NCI-H1694 treated with DMSO at 0.1 percent for 48 hours (cell line): Measurements from ENCODE around the gene TMEM255B.

ENCODE experiments used
- DNase-seq: peaks from one replicate; lab custom pipeline; 2025; lab: John Stamatoyannopoulos, UW

TMEM255B gene

DNA sequence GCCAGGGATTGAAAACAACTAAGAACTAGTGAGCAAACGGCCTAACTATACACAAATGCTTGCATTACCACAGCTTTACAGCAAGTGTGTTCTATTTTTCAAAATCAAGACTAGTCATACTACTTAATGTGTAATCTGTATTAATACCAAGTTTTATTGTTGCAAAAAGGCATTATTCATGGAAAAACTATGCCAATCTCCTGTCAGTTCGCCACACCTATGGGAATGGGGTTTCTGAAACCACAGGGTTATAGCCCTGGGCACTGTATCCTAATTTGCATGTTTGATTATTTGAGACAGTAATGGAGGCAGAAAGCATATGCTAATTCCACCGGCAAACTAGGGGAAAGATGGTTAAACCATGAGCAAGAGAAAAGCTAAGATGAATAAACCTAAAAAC is 90.5 kb downstream of the TMEM255B start:
- DNase-seq, result no peak

DNA sequence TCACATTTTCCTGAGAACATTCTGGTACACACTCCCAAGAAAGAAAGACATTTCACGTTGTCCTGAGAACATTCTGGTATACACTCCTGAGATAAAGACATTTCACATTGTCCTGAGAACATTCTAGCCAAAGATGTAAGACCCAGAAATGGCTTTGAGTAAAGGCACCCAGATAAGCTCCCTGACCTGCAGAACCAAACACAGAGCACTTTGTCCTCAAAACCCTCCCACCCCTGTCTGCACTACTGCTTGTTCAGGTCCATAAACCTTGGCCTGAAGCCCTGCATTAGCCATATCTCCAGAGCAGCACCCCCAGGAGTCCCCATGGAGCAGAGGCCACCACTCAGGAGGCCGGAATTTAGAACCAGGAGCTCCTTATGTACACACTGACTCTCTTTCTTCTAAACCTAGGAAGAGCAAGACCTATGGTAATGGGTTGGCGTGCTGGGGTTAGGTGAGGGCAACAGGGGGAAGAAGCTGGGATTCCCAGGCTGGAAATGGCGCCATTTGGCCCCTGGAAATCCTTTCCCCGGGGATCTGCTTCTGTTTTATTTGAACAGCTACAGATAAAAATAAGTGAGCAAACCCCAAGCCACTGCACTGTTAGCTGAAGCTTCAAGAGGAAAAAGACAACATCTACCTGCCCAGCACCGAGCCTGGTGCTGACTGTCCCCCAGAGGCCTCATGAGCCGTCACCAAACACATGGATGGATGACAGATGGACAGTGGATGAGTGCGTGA is 91.1 kb downstream of the TMEM255B start:
- DNase-seq, result no peak

DNA sequence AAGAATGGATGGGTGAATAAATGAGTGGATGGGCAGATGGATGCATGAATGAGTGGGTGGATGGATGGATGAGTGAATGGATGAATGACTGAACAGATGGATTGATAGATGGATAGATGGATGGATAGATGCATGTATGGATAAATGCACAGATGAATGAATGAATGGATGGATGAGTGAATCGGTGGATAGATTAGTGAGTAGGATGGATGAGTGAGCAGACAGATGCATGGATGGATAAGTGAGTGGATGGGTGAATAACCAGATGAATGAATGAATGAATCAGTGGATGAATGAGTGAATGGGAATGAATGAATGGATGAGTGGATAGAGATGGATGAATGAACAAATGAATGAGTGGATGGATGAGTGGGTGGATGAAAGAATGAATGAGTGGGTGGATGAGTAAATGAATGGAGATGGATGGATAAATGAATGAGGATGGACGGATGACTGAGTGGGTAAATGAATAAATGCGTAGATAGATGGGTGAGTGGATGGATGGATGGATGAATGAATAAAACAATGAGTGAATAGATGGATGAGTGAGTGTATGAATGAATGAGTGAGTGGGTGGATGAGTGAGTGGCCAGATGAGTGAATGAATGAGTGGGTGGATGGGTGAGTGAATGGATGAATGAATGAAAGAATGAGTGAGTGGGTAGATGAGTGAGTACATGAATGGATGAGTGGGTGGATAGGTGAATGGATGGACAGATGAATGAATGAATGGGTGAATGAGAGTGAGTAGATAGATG is 91.9 kb downstream of the TMEM255B start:
- no peak for DNase-seq

DNA sequence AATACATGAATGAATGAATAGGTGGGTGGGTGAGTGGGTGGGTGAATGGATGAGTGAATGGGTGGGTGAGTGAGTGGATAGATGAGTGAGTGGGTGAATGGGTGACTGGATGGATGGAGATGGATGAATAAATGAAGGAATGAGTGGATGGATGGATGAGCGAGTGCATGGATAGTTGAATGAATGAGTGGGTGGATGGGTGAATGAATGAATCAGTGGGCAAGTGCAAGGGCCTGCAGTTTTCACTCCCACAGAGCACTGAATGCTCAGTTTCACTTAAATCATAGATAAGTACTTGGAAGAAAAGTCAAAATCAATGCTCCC is 92.4 kb downstream of the TMEM255B start:
- no peak for DNase-seq

DNA sequence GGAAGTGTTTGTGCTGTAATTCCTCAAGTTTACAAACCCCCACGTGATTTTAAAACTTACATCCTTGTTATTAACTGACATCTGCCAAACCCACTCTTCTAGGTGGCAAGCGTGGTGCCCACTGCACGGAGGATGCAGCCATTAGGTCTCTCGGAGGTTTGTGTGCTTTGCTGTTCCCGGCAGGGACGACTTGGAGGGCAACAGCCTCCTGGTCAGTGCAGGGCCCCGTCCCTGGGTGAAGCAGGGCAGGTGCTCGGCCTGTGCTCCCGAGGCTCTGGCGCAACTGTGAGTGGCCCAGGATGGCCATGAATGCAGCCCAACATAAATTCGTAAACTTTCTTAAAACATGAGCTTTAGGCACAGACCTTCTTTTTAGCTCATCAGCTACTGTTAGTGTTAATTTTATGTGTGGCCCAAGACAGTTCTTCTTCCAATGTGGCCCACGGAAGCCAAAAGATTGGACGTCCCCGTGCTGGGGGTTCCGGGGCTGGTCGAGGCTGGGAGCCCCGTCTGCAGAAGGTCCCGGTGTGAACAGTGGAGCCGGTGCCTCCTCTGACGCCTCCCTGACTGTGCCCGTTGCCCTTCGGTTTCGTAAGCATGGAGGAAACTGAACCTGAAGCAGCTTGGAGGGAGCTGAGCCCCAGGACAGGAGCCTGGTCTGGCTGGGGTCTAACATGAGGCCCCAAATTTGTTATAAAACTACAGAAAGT is 93.0 kb downstream of the TMEM255B start:
- DNase-seq, result no peak

DNA sequence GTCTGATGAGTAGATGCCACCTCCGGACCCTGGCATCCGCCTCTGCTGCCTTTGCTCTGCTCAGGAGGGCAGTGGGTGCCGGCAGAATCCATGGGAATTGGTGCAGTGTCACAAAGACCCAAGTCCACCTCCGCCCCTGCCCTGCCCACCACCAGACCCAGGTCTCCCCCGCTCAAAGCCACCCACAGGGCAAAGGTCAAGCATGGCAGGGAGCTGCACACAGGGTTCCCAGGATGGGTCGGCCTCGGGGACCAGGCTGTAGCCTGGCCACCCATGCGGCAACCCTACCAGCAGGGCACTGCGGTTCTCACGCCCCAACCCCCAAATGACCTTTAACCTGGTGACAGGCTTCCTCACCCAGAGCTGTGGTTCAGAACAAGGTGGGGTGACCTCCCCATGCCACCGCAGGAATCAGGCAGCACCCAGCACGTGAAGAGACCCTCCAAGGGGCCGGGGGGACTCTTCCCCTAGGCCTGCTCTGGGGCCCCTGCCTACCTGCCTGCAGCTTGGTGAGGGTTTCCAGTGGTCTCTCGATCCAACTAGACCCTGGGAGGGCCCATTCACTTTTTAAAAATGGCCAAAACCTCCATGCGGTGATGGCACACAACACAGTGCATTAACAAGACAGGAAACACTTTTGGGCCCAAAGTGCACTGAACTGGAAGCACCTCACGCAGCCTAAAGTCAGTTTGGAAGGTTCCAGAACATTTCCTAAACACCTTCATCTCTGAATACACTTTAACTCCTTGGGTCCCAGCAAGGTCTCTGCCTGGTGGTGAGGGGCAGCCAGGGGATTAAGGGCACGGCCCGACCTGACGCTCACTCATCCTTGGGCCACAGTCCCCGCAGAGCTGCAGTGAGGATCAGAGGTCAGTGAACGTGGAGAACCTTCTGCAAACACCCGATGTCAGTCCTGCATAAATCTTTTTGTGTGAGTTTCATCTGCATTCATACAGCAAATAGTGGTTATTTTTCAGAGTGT is 93.8 kb downstream of the TMEM255B start:
- no peak for DNase-seq

DNA sequence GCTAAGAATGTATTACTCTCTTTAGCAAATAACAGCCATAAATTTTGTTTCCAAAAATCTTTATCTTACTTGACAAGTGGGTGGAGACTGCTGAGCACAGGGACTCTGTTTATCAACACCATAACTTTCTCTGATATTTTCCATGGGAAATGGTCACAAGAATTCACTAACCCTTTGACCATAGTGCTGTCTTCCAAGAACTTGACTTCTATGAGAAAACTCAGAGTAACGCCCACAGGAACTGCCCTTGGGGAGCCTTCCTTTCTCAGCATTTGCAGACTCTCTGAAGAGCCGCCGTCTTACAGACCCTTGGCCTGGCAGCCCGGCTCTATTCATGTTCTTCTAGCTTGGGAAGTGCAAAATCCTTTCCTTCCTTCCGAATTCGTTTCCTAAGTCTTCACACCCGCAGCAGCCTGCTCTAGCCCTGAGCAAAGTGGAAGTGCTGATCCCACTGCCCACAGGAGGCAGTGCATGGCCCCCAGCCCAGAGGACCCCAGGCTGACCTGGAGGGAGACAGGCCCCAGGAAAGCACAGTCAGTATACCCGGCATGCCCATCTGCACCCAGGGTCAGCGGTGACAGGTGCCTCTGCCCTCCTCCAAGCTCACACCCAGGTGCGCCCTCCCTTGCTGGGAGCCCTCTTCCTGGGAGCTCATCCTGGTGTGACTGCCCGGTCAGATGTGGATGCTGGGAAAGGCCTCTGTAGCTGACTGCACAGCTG is 94.7 kb downstream of the TMEM255B start:
- no peak for DNase-seq

DNA sequence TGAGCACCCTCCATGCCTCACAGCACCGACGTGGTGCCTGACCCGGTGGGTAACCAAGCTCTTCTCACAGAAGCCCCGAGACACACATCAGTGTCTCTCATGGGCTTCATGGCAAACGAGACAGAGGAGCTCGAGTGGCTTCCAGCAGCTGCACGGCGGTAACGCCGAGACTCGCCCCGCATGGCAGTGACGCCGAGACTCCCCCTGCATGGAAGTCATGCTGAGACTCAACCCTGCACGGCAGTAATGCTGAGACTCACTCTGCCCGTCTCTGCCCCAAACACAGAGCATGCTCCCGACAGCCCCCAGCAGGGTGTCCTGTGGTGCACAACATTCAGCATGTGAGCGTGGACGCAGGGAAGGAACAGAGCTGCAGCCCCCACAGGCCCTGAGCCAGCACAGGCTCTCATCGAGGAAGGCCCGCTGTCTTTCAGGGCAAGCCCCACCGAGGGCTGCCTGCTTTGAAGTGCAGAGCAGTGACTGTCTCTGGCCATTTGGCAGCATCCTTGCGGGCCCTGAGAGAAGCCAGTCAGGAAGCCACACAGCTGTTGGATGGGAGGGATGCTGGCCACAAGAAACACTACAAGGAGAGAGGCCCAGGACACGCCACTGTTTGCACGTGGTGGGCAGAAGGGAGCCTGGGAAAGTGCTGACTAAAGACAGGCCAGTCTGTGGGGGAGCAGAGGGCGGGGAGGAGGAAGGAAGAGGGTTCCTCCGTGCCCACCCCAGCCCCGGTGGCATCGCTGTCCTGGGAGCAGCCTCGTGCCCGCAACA is 95.4 kb downstream of the TMEM255B start:
- DNase-seq, result no peak

DNA sequence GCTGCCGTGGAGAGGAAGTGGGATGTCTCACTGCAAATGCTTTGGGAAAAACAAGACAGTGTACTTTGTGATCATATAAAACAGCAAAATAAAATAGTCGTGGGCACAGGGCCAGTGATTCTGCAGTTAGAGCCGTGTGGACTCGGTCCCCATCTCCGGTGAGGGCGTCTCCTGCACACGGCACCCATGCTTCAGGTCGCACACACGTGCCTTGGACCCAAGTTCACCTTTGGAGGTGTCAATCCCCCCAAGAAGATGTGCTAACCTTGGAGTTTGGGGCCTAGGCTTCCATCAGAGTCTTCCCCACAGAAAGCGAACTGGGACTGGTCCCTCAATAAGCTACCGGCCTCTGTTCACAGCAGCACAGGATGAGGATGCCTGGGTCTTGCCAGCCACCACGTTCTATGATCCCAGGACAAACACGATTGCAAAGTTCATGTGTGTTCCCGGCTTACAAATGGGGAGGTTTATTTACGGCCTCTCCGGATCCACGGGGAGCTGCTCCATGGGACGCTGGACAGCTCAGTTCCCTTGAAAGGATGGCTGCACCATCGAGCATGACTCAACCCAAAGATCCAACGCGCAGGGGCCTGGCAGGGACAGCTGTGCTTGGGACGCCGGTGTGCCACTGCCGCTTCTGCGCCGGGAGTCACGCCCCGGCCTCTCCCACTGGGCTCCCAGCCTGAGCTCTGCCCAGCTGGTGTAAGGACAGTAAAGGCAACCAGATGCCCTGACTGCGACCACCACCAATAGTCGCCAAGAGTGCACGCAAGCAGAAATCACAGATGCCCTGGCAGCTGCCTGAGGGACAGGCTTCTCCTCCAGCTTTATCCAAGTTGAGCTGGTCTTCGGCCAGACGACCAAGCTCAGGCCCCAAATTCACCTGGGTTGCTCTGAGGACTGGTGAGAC is 96.2 kb downstream of the TMEM255B start:
- no peak for DNase-seq

DNA sequence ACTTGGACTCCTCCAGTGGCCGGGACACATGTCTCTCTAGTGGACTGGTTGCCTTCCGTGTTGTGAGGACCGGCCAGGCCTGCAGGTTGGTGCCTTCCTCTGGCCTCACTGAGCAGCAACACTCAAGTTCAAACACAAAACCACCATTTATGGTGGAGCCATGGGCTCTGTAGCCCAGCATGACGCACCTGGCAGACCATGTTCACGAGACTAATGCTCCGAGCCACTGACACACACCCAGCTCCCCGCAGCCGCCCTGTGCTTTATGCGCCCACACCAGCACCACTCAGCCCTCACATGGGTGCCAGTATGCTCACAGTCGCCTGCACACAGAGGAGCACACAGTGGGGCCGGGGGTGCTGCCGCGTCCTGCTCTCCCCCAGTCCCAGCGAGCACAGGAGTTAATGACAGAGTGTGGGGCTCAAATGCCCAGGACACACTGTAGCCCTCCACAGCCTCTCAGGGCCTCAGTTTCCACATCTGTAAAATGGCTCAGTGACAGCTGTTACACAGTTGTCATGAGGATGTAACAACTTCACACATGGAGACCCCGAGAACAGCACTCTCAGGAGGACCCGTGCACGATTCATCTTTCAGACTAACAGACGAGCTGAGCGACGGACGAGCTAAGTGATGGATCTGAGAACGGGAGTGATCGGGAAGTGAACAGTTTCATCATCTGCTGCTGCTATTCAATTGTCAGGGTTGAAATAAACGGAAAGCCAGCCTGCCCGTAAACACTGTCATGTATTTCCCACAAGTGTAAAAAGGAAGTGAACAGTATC is 97.1 kb downstream of the TMEM255B start:
- no peak for DNase-seq

DNA sequence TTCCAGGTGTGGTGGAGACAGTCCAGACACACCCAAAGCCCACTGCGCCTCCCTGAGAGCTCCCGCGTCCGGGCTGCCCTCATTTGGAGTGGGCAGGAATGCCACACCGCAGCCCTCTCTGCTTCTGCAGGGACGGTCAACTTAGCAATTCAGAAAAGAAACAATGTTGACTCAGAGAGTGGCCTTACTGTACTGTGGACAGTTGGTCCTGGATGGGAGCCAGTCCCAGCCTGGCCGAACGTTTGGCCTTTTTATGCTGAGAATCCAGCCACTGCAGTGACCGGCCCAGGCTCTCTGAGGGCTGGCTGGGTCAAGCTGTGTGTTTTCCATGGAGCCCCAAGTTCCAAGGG is 97.7 kb downstream of the TMEM255B start:
- DNase-seq, result no peak

DNA sequence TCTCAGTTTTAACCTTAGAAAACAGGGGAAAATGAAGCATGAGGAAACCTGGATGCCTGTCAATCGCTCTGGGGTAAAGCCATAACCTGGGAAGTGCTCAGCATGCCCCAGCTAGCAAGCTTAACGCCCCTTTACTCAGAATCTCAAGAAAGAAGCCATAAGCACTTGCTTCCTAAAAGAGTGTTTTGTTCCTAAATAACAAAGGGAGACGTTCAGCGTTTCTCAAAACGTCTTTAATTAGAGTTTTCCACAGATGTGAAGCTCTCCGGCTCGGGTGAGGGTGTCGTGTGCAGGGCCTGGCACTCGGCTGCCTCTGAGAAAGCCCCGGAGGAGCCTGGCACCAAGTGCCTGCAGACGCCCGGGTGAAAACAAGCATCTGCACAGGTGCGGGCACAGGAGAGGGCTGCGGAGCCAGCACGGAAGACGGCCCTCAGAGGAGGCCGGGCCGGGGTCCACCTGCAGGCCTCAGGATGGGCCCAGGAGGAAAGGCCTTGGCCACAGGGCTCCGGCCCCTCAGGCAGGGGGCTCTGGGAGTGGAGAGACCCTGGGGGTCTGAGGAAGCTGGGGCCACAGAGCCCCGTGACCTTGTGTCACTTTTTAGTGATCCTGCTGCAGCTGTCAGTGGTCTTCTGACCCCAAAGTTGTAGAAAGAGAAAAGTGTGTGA is 98.6 kb downstream of the TMEM255B start:
- no peak for DNase-seq

DNA sequence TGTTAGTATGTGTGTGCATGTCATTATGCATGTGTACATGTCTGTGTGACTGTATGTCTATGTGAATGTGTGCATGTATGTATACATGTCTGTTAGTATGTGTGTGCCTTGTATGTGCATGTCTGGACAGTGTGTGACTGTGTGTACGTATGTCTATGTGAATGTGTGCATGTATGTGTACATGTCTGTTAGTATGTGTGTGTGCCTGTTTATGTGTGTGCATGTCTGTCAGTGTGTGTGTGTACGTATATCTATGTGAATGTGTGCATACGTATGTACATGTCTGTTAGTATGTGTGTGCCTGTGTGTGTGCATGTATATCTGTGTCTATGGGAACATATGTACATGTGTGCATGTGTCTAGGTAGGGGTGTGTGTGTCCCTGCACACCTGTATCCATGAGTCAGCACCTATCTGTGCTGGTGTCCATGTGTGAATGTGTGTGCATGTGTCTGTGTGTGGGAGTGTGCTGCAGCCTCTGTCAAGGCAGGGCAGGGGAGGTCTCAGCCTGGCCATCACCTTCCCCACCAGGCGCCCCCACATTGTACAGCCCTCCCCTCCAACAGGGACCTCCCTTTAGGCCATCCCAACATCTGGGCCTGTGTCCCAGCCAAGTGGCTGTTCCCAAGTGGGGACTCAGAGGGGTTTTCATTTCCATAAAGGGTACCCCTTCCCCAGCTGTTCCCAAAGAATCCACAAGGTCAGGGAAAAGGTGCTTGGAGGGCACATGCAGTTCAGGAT is 100.5 kb downstream of the TMEM255B start:
- DNase-seq, result no peak

DNA sequence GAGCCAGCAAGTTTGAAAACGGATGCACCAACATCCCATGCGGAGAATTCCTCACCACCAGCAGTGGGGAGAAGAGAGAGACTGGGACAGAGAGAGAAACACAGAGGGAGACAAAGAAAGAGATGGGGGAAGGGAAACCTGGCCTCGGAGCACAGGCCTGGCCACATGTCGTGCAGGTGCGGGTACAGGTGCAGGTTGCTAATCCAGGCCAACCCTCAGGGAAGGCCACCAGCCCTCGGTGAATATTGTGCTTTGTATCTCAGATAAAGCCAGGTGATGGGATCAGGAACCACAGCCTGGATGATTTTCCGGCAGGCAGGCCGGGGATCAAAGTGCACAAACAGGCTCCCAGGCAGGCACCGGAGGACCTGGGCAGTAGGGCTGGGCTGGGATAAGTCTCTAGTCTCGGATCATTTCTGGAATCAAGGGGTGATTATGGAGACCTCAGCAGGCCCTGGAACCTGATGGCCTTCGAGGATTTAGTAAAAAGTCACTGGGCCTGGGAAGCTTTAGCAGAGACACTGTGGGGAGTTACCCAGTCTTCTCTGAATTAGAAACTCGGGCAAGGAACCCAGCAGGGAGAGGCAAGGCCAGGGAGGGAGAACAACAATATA is 101.1 kb downstream of the TMEM255B start:
- DNase-seq, result no peak

DNA sequence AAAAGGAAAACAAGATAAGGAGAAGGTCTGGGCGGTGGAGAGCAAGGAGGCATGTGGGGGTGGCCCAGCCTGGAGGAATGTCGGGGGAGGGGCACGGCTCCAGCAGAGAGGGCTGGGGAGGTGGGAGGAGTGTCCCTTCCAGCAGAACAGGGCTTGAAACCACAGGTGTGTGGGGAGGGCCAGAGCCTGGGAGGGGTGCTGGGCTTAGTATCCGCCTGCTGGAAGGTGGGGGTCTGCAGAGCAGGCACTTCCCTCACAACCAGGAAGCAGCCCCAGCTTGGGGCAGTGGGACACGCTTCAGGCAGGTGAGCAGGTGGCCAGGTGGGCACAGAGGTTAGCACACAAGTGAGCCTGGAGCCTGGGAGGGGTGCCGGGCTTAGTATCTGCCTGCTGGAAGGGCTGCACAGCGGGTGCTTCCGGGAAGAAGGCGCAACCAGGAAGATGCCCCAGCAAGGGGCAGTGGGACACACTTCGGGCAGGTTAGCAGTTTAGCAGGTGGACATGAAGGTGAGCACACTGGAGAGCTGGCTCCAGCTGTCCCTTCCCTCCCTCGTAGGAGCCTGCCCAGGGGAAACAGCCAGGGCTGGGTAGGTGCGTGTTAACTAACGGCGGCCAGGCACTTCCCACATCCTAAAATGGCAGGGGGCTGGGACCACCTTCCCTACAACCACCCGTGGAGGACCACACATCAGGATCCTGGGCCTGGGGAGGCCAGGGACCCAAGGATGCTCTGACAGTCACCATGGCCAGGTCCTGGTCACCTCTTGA is 101.8 kb downstream of the TMEM255B start:
- no peak for DNase-seq

DNA sequence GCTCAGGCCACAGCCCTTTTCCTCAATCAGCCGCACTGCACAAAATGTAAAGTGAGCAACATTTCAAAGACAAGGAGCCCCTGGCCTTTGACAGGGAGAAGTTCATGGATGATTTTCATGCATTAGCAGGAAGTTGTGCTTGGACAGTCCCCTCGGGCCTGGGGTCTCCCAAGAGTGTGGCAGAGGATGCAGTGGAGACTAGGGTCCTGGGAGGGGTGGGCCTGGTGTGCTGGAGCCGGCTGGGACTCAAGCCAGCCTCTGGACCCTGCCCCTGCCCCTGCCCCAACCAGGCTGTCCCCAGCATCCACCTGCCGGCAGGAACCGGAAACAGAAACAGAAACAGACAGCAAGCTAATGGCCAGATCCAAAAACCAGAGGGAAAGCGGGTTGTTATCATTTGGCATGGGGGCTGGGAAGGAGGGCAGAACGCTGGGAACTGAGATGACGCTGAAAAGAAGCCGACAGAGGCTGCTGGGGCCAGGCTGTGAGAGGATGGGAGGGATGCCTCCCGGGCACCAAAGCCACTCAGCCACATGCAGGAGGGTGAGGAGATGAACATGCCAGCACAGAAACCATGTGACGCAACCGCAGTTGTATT is 102.5 kb downstream of the TMEM255B start:
- no peak for DNase-seq
